GM19025 (cell line): ENCODE measurements around the gene VPS13A.

Source experiments
- ATAC-seq: cut with Tn5 transposase; IDR thresholded peaks from one replicate; pipeline ENCODE4 v1.9.1; 2021; ENCODE audit warnings: mild to moderate bottlenecking, low read depth, moderate library complexity; ENCODE audit not compliant: unreplicated experiment

The VPS13A gene

DNA sequence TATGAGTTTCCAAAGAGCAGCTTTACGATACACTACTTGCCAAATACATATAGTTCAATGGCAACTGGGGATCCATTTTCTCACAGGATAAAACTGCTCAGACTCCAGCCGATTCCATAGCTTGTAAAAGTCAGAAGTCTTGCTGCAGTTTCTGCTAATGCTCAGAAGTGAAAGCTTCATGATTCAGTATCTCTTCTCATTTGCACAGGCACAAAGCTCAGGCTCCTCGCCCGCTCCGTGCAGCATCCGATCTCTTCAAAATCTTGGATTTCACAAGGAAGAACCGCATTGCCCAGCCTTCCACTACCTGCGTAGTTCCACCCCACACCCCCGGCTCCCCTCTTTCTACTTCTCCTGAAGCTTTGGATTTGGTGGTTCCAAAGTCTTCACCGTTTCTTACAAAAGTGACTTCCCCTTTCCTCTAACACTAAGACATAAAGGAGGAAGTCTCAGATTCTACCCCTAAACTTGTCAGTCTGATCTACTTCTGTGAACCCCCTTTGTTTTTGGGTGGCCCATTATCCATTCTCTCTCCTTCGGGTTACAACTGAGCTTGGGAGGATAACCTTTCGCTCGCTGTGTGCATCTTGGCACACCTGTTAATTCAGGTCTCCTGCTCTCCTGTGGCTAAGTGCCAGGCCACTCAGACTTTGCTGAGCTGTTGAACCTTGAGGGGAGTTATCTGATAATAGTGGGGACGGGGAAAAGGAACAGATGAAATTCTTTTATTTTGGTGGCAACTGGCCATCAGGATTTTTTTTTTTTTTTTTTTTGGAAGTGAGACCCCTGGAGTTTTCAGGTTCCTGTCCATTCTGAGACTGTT is 276.7 kb downstream of the VPS13A start:
- no peak for ATAC-seq

DNA sequence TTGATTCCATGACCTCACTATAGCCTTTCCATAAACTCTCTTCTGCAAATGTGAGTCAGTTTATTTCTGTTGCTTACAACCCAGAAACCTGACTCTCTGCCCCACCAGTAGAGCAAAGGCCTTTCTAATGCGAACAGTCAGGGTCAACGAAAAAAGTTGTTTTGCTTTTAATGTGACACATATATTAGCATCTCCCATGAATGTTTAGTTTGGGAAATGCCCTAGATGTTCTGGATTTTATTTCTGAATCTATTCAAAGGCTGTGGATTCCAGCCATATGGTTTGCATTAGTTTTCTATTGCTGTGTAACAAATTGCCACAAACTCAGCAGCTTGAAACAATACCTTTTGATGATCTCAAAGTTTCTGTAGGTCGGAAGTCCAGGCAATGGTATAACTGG is 277.3 kb downstream of the VPS13A start:
- ATAC-seq = no peak

DNA sequence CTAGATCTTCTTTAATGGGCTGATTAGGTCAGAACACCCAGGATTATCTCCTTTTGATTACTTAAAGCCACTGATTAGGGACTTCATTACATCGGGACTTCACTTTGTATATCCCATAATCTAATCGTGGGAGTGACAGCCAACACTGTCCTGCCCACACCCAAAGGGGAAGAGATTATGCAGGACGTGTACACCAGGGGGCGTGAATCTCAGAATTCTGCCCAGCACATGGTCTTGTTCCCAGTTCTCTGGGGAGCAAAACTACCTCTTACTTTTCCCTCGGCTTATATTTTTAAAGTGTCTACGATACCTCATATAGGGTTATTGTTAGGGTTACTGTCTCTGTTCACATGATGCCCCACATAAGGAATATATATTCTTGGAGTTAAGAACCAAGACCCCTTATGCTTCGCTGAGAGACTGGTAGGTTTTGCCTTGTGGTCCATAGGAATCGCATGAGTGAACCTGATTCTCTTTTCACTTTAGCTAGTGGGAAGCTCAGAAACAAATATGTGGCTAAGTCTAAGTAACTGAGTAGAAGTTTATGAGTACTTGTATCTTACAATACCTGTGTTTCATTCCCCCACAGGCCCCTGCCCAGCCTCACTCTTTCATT is 278.1 kb downstream of the VPS13A start:
- no peak for ATAC-seq

DNA sequence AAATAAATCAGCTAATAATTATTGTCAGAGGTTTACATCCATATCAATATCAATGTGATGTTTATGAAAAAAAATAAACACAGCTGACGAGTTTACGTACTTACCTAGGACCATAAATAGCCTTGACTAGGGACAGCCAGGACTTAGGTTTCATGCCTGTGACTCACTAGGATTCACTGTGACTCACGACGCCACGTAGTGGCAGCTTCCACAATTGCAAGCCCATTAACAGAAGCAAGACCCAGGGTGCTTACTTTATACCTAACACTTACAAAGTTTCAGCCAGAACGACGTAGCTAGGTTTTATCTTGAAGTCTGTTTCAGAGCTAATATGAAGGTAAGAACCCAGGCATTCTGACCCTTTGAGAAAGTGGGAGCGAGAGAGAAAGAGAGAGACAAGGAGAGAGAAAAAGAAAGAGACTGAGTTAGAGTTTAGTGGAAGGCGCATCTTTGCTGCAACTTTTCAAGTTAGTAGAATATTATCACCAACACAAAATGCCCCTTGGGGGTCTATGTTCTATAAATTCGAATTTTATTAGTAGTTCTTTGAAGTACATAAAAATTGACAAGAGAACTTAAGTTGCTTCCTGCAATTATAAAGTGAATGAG is 279.6 kb downstream of the VPS13A start:
- peak; percentile 53 for ATAC-seq

DNA sequence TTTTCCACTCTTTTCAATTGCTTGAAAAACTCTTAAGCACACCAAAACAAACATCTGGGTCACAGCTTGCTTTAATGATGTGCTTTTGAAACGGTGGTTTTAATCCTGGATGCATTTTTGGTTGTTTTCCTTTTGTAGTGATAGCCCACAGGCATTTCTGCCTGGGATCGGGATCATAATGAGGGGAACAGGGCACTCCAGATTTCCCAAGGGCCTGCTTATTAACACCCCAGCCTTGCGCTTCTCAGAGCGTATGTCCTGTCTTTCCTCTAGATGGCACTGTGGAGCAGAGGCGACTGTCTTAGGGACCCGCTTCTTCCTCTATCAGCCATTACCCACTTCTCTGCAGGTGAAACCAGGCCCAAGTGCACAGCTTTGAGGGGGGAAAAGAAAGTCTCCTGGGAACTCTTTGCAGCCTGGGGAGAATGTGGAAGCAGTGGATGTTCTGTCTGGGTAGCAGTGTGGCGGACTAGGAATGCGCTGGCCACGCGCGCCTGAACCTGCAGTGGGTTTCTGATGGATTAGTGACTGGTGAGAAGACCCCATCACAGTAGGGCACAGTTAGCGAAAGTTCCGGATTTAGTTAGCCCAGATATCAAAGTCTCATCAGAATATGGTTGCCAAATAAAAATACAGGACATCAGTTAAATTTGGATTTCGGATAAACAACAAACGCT is 280.7 kb downstream of the VPS13A start:
- ATAC-seq = peak; percentile 70

DNA sequence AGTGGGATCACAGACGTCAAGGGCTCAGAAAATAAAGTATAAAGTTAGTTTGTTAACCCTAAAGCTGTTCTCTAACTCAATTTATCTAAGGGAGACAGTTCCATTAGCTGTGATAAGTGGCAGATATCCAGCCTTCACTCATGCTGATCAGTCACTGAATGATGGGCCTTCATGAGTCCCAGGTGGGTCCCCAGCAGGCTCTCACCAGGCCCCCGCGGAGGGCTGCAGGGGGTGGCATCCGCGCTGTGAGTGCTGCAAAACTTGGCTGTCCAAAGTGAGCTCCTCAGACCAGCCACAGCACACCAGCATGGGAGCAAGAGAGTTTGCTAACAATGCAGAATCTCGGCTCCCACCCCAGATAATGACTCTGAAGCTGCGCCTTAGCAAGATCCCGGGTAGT is 283.6 kb downstream of the VPS13A start:
- ATAC-seq = no peak

DNA sequence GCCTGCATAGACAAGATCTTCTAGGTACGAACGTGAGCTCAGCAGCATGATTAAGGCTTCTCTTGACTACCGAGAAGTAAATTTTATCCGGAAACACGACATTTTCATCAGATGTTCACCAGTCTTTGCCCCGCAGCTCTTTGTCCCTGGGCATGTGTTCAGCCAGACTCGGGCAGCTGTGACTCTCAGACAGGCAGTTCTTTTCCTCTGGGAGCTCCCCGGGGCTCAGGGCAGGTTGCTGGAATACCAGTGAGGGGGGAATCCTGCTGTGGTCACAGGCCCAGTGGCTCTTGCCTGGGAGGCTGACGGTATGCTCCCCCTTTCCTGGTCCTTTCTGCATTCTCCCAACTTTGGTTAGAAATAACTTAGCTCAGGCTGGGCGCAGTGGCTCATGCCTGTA is 284.7 kb downstream of the VPS13A start:
- no peak for ATAC-seq

DNA sequence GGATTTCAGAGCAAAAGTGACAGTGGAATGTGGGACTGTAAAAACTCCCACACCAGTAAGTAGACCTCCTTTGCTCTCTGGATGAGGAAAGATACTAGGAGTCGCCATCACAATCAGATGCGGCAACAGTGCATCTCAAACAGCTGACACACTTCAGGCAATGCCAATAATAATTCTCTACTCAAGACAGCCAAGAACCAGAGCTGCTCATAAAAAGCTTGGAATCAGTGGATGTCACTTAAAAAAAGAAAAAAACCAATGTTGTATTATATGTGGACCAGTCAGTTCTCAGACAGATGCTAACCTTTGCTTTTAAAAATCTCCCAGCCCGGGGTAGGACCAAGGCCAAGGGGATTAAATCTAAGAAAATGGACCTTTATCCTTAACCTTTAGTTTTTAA is 285.8 kb downstream of the VPS13A start:
- no peak for ATAC-seq

DNA sequence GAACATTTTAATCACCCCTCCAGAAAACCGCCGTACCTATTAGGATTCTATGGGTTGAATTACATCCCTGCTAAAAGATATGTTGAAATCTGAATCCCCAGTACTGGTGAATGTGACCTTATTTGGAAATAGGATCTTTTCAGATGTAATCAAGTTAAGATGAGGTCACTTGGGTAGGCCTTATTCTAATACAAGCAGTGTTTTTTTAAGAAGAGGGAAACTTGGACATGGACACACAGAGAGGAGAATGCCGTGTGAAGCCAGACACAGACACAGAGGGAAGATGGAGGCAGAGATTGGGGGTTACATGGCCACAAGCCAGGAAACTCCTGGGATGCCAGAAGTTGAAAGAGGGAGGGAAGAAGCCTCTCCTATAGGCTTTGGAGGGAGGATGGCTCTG is 287.3 kb downstream of the VPS13A start:
- ATAC-seq = no peak

DNA sequence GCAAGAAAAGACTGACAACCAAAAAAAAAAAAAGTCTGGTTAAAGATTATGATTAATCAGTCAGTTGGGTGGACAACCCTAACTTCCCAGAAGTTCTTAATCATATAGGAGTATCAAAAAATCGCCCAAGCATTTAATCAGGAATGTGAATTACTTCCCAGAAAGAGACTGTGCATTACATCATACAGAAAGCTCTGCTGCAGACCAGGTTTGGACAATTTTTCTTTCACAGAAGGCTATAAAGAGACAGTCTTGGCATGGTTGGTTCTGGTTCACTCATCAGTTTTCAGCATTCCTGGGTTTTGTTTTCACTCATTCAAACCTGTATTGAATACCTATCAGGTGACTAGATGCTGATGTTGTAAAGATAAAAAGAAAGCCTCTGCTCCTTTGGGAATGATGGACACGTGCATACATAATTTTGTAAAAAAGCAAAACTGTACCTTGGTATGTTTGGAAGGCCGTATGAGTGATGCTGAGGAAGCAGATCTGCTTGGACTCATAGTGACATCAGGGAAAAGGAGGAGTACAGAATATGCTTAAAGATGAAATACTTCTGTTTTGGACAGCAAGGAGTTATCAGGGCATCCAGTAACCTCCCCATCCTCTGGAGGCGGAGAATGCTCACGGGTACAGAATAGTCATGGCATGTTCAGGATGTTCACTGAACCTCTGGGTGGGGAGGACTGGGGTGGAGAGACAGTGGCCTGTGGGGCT is 292.3 kb downstream of the VPS13A start:
- ATAC-seq = no peak
